Glutamatergic neuron (in vitro differentiated cells): Measurements from ENCODE around the gene ANO10. TPM values are rescaled to one million over a fixed set of nuclear protein-coding genes. Genes with fewer than 3 reads are reported as not detected.
"Not testable (repeated sequence)": the region's sequence is repeated elsewhere in the genome, so short reads cannot be mapped to it uniquely, and the experiment has no call there.

Experiments used
- DNase-seq: peaks from one replicate; pipeline ENCODE4 v3.0.0; 2022
- H3K27ac Mint-ChIP-seq: one replicate; pipeline ENCODE4 v1.8.0; 2020; ENCODE audit warnings: mild to moderate bottlenecking, mixed read lengths, inconsistent platforms; ENCODE audit not compliant: unreplicated experiment
- H3K27me3 Mint-ChIP-seq: one replicate; pipeline ENCODE4 v1.8.0; 2020; ENCODE audit warnings: mild to moderate bottlenecking, moderate library complexity, mixed read lengths, inconsistent platforms; ENCODE audit not compliant: unreplicated experiment
- H3K36me3 Mint-ChIP-seq: one replicate; pipeline ENCODE4 v1.8.0; 2020; ENCODE audit warnings: mild to moderate bottlenecking, mixed read lengths, inconsistent platforms; ENCODE audit not compliant: unreplicated experiment
- H3K4me1 Mint-ChIP-seq: one replicate; pipeline ENCODE4 v1.8.0; 2020; ENCODE audit warnings: mild to moderate bottlenecking, low read depth, mixed read lengths, inconsistent platforms; ENCODE audit not compliant: unreplicated experiment
- H3K4me3 Mint-ChIP-seq: one replicate; pipeline ENCODE4 v1.8.0; 2020; ENCODE audit warnings: mild to moderate bottlenecking, mixed read lengths, inconsistent platforms; ENCODE audit not compliant: unreplicated experiment
- H3K9me3 Mint-ChIP-seq: one replicate; pipeline ENCODE4 v1.8.0; 2020; ENCODE audit warnings: mild to moderate bottlenecking, moderate library complexity, mixed read lengths, inconsistent platforms; ENCODE audit not compliant: unreplicated experiment
- total RNA-seq: library from RNA; stranded (reverse); fragmentation: NEBNext Ultra II Directional; extraction: Animal tissue kit (Norgen Biotek cat#: 25700); gene quantifications from one replicate; pipeline ENCODE4 v1.2.1, GENCODE V29; 2021; ENCODE audit not compliant: unreplicated experiment
- TF ChIP-seq, protein P1 (sequence below): fragments of 200-600 bp; sonication (generic); IDR thresholded peaks from one replicate; pipeline ENCODE4 v1.5.0; 2021; ENCODE audit not compliant: partially characterized antibody, unreplicated experiment

The ANO10 gene
- total RNA-seq, 1 donor from 2014 or later: 44.9 TPM

DNA sequence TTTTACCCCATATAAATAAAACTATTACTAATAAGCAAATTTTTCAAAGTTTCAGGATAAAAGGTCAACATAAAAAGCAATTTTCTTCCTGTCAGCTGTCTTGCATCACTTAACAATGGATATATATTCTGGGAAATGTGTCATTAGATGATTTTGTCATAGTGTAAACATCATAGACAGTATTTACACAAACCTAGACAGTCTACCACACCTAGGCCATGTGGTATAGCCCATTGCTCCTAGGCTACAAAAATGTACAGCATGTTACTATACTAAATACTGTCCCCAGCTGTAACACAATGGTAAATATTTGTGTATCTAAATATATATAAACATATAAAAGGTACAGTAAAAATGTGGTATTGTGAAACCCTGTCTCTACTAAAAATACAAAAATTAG lies 156.7 kb downstream of the ANO10 start:
- no peaks in the 10 kb centered on the region for H3K9me3 Mint-ChIP-seq
- no peaks in the 10 kb centered on the region for H3K27me3 Mint-ChIP-seq
- no peak overlapping the region for H3K27ac Mint-ChIP-seq
- H3K36me3 Mint-ChIP-seq: peaks cover 17% of the 10 kb centered on the region
- no peak for DNase-seq
- no peak overlapping the region for H3K4me3 Mint-ChIP-seq
- H3K4me1 Mint-ChIP-seq: no peaks in the 10 kb centered on the region
- TF ChIP-seq, protein P1, sequence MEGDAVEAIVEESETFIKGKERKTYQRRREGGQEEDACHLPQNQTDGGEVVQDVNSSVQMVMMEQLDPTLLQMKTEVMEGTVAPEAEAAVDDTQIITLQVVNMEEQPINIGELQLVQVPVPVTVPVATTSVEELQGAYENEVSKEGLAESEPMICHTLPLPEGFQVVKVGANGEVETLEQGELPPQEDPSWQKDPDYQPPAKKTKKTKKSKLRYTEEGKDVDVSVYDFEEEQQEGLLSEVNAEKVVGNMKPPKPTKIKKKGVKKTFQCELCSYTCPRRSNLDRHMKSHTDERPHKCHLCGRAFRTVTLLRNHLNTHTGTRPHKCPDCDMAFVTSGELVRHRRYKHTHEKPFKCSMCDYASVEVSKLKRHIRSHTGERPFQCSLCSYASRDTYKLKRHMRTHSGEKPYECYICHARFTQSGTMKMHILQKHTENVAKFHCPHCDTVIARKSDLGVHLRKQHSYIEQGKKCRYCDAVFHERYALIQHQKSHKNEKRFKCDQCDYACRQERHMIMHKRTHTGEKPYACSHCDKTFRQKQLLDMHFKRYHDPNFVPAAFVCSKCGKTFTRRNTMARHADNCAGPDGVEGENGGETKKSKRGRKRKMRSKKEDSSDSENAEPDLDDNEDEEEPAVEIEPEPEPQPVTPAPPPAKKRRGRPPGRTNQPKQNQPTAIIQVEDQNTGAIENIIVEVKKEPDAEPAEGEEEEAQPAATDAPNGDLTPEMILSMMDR: no peak

DNA sequence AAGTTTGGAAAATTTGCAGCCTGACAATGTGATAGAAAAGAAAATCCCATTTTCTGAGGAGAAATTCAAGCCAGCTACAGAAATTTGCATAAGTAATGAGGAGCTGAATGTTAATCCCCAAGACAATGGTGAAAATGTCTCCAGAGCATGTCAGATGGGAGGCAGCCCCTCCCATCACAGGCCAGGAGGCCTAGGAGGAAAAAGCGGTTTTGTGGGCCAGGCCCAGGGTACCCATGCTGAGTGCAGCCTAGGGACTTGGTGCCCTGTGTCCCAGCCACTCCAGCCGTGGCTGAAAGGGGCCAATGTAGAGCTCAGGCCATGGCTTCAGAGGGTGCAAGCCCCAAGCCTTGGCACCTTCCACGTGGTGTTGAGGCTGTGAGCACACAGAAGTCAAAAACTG lies 159.2 kb downstream of the ANO10 start:
- H3K4me1 Mint-ChIP-seq, H3K9me3 Mint-ChIP-seq, H3K27me3 Mint-ChIP-seq, DNase-seq, H3K27ac Mint-ChIP-seq, H3K4me3 Mint-ChIP-seq: not testable (repeated sequence)
- H3K36me3 Mint-ChIP-seq: peaks cover 17% of the 10 kb centered on the region

DNA sequence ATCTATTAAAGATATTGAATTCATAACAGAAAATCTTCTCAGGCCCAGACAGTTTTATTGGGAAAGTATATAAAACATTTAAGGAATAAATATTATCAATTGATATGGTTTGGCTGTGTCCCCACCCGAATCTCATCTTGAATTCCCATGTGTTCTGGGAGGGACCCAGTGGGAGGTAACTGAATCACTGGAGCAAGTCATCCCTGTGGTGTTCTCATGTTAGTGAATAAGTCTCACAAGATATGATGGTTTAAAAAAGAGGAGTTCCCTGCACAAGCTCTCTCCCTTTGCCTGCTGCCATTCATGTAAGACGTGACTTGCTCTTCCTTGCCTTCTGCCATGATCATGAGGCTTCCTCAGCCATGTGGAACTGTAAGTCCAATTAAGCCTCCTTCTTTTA lies 160.5 kb downstream of the ANO10 start:
- TF ChIP-seq, protein P1: no peak
- Mint-ChIP-seq H3K4me3 (no peak overlapping the region), H3K9me3 (no peaks in the 10 kb centered on the region), H3K4me1 (no peaks in the 10 kb centered on the region), H3K27ac (no peak overlapping the region), H3K36me3 (peaks cover 17% of the 10 kb centered on the region), H3K27me3 (no peaks in the 10 kb centered on the region)
- DNase-seq: no peak

DNA sequence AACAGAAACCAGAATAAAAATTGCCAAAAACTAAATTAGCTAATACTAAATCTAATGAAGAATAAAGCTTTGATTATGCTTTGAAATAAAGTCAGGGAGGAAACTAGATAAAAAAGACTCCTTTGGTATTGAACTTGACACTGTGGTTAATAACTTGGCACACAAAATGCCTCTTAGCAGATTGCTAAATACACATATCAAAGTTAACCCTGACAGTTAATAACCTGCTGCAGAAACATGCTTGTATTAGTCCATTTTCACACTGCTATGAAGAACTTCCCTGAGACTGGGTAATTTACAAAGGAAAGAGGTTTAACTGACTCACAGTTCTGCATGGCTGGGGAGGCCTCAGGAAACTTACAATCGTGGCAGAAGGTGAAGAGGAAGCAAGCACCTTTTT lies 164.8 kb downstream of the ANO10 start:
- H3K36me3 Mint-ChIP-seq, H3K4me3 Mint-ChIP-seq, DNase-seq, H3K27me3 Mint-ChIP-seq, H3K4me1 Mint-ChIP-seq, H3K9me3 Mint-ChIP-seq, H3K27ac Mint-ChIP-seq: not testable (repeated sequence)

DNA sequence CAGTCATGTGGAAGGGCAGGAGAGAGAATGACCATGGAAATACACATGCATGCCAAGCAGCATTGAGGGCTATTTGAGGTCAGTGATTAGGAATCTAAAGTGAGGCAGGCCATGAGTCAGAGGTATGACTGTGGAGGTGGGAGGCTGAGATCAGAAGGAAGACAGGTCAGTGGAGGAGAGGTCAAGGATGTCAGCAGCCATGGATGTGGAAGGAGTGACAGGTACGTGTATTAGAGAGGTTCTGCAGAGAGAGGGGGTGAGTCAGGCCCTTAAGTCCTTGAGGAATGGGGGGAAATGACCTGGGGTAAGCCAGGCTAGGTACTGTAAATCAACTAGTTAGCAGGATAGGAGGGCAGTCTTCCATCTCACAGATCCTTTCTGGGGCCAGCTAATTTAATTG lies 166.6 kb downstream of the ANO10 start:
- Mint-ChIP-seq H3K4me3 (no peak overlapping the region), H3K27ac (no peak overlapping the region), H3K36me3 (no peaks in the 10 kb centered on the region), H3K27me3 (no peaks in the 10 kb centered on the region), H3K9me3 (no peaks in the 10 kb centered on the region), H3K4me1 (no peaks in the 10 kb centered on the region)
- TF ChIP-seq, protein P1: no peak
- DNase-seq: no peak

DNA sequence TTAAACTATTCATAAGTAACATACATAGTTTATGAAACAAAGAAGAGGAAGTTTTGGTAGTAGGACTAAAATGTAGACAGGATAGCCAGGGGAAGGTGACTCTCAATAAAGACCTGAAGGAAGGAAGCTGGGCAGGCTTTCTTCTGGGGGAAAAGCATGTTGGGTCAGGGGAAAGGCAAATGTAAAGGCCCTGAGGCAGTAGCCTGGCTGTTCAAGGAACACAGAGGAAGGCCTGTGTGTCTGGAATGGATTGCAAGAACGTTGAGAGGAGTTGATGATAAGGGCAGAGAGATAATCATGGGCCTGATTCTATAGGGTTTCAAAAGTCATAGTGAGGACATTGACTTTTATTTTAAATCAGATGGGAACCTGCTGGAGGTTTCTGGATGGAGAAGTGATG lies 167.8 kb downstream of the ANO10 start:
- no peaks in the 10 kb centered on the region for H3K4me1 Mint-ChIP-seq

More for the DNA sequence above, 167.8 kb downstream of the ANO10 start:
- no peaks in the 10 kb centered on the region for H3K36me3 Mint-ChIP-seq
- no peaks in the 10 kb centered on the region for H3K9me3 Mint-ChIP-seq
- H3K4me3 Mint-ChIP-seq: no peak overlapping the region
- DNase-seq: no peak
- no peak overlapping the region for H3K27ac Mint-ChIP-seq
- no peaks in the 10 kb centered on the region for H3K27me3 Mint-ChIP-seq
- TF ChIP-seq, protein P1: no peak
